HFFc6 (cell line): Measurements from ENCODE around the gene FBL. TPM values are rescaled to one million over a fixed set of nuclear protein-coding genes. Genes with fewer than 3 reads are reported as not detected.

Experiments used
- DNase-seq: peaks from one replicate; pipeline ENCODE4 v3.0.0-alpha.2; 2018
- H3K27ac Mint-ChIP-seq: 2 replicates; pipeline ENCODE4 v1.8.0; 2020; ENCODE audit warnings: mild to moderate bottlenecking, mixed read lengths
- H3K27me3 Mint-ChIP-seq: 2 replicates; pipeline ENCODE4 v1.8.0; 2021; ENCODE audit warnings: mild to moderate bottlenecking, moderate library complexity, mixed read lengths; ENCODE audit not compliant: insufficient read depth
- H3K36me3 Mint-ChIP-seq: 2 replicates; pipeline ENCODE4 v1.8.0; 2021; ENCODE audit warnings: low read depth, mixed read lengths
- H3K4me1 Mint-ChIP-seq: 2 replicates; pipeline ENCODE4 v1.8.0; 2020; ENCODE audit warnings: low read depth, mixed read lengths
- H3K4me3 Mint-ChIP-seq: 2 replicates; pipeline ENCODE4 v1.8.0; 2020; ENCODE audit warnings: mild to moderate bottlenecking, moderate library complexity, mixed read lengths
- H3K9me3 Mint-ChIP-seq: 2 replicates; pipeline ENCODE4 v1.8.0; 2020; ENCODE audit warnings: mild to moderate bottlenecking, mixed read lengths
- CTCF ChIP-seq: fragments of 200-600 bp; sonication (generic); IDR thresholded peaks from 2 replicates; pipeline ENCODE4 v1.5.0; 2021; ENCODE audit warnings: antibody characterized with exemption, mild to moderate bottlenecking
- total RNA-seq, 6 experiments: library from RNA; stranded (reverse); fragmentation: NEBNext Ultra II Directional; extraction: Animal tissue kit (Norgen Biotek cat#: 25700); gene quantifications; 2 replicates in 1 of 6; 3 replicates in 5 of 6; pipeline ENCODE4 v1.2.3, GENCODE V29; 2021

The FBL gene
- total RNA-seq, 6 experiments from 2014 or later = 167 to 234 (median 217) TPM

GRCh38 chr19:39820696-39821095 is 25.5 kb downstream of the FBL start:
- DNase-seq = no peak
- no peak for TF ChIP-seq CTCF
- H3K27ac Mint-ChIP-seq = no peak overlapping the region
- no peaks in the 10 kb centered on the region for H3K27me3 Mint-ChIP-seq
- H3K4me3 Mint-ChIP-seq = no peak overlapping the region
- H3K9me3 Mint-ChIP-seq = no peaks in the 10 kb centered on the region
- no peaks in the 10 kb centered on the region; the same call in 1 of the 2 replicates for H3K36me3 Mint-ChIP-seq
- H3K4me1 Mint-ChIP-seq = no peaks in the 10 kb centered on the region

- TF ChIP-seq CTCF = no peak
- no peaks in the 10 kb centered on the region for H3K9me3 Mint-ChIP-seq
- H3K27me3 Mint-ChIP-seq = no peaks in the 10 kb centered on the region
- no peak overlapping the region for H3K4me3 Mint-ChIP-seq
- no peak overlapping the region for H3K27ac Mint-ChIP-seq
- DNase-seq = no peak
- H3K4me1 Mint-ChIP-seq = peaks cover 2% of the 10 kb centered on the region; the same call in 1 of the 2 replicates
- no peaks in the 10 kb centered on the region; the same call in 1 of the 2 replicates for H3K36me3 Mint-ChIP-seq
These were observed 26.4 kb downstream of the FBL start for GRCh38 chr19:39819786-39820185.

GRCh38 chr19:39818626-39819097 is 27.5 kb downstream of the FBL start:
- H3K27me3 Mint-ChIP-seq = no peaks in the 10 kb centered on the region; the same call in 1 of the 2 replicates
- no peak overlapping the region for H3K4me3 Mint-ChIP-seq
- no peak for TF ChIP-seq CTCF
- no peak overlapping the region for H3K27ac Mint-ChIP-seq
- no peaks in the 10 kb centered on the region; the same call in 1 of the 2 replicates for H3K36me3 Mint-ChIP-seq
- DNase-seq = no peak
- peaks cover 4% of the 10 kb centered on the region; the same call in 1 of the 2 replicates for H3K4me1 Mint-ChIP-seq
- H3K9me3 Mint-ChIP-seq = no peaks in the 10 kb centered on the region

GRCh38 chr19:39817888-39818561 is 28.2 kb downstream of the FBL start:
- H3K36me3 Mint-ChIP-seq = no peaks in the 10 kb centered on the region; the same call in 1 of the 2 replicates
- no peak for TF ChIP-seq CTCF
- H3K4me1 Mint-ChIP-seq = peaks cover 4% of the 10 kb centered on the region; the same call in 1 of the 2 replicates
- no peaks in the 10 kb centered on the region for H3K9me3 Mint-ChIP-seq
- H3K27ac Mint-ChIP-seq = no peak overlapping the region
- H3K4me3 Mint-ChIP-seq = no peak overlapping the region
- H3K27me3 Mint-ChIP-seq = no peaks in the 10 kb centered on the region; the same call in 1 of the 2 replicates
- DNase-seq = no peak

GRCh38 chr19:39816287-39817048 is 29.7 kb downstream of the FBL start:
- H3K27ac Mint-ChIP-seq = no peak overlapping the region
- no peak overlapping the region for H3K4me3 Mint-ChIP-seq
- no peaks in the 10 kb centered on the region for H3K9me3 Mint-ChIP-seq
- H3K4me1 Mint-ChIP-seq = peaks cover 4% of the 10 kb centered on the region; the same call in 1 of the 2 replicates
- no peak for DNase-seq
- no peaks in the 10 kb centered on the region; the same call in 1 of the 2 replicates for H3K36me3 Mint-ChIP-seq
- no peaks in the 10 kb centered on the region; the same call in 1 of the 2 replicates for H3K27me3 Mint-ChIP-seq
- no peak for TF ChIP-seq CTCF
